Nasal cavity respiratory epithelium epithelial cell of viscerocranial mucosa (primary cell): Measurements from ENCODE around the gene ZSCAN22. TPM values are rescaled to one million over a fixed set of nuclear protein-coding genes. Genes with fewer than 3 reads are reported as not detected.

Source experiments
- total RNA-seq: library from RNA; depleted of rRNA; stranded (reverse); fragments of >200 nt; gene quantifications from 2 replicates; pipeline ENCODE4 v1.2.3, GENCODE V29; 2014

The ZSCAN22 gene
- 2.4 and 4.3 TPM in 2 replicates for total RNA-seq

GRCh38 chr19:58326914-58327726 is at the start of gene ZSCAN22:
Gene ZSCAN22, plus strand, starts transcription at chr19:58326994. Its CDS starts 7,809 bp downstream, at chr19:58334803.

GRCh38 chr19:58278541-58279041 is 48.2 kb upstream of the ZSCAN22 start, which contains the start of gene ZNF8:
Gene ZNF8, plus strand, starts transcription at chr19:58278955. Its CDS starts 127 bp downstream, at chr19:58279082.

GRCh38 chr19:58305065-58305931 is 21.5 kb upstream of the ZSCAN22 start, which contains the start of gene ERVK3-1:
Gene ERVK3-1, plus strand, starts transcription at chr19:58305377. Its CDS starts 6,792 bp downstream, at chr19:58312169.

GRCh38 chr19:58352760-58353671 is 26.2 kb downstream of the ZSCAN22 start, which contains the start of gene A1BG:
Gene A1BG, minus strand, starts transcription at chr19:58353492. Its CDS starts 55 bp downstream, at chr19:58353437.

GRCh38 chr19:58362272-58362994 is 35.6 kb downstream of the ZSCAN22 start, which contains the start of gene ZNF497:
Gene ZNF497, minus strand, starts transcription at chr19:58362751. Its CDS starts 5,116 bp downstream, at chr19:58357635.

GRCh38 chr19:58380662-58381459 is 54.1 kb downstream of the ZSCAN22 start, which contains the start of gene ZNF837:
Gene ZNF837, minus strand, starts transcription at chr19:58381030. Its CDS starts 11,698 bp downstream, at chr19:58369332.

GRCh38 chr19:58386576-58387337 is 60.0 kb downstream of the ZSCAN22 start, which contains the start of gene RPS5:
Gene RPS5, plus strand, starts transcription at chr19:58387269. Its CDS starts 869 bp downstream, at chr19:58388138.

Other genes starting within 250 kb of the ZSCAN22 start
- gene ZSCAN18, start 228.8 kb upstream of the ZSCAN22 start, total RNA-seq: 48.9 and 59.8 TPM in 2 replicates
- 17.1 and 21.4 TPM in 2 replicates for gene ZNF329, start 176.2 kb upstream of the ZSCAN22 start, total RNA-seq
- gene ZNF274, start 143.9 kb upstream of the ZSCAN22 start, total RNA-seq: 41.7 and 43.9 TPM in 2 replicates
- 49.2 and 73.4 TPM in 2 replicates for gene ZNF544, start 98.1 kb upstream of the ZSCAN22 start, total RNA-seq
- 3.1 and 8.0 TPM in 2 replicates for gene ZNF8, start 48.0 kb upstream of the ZSCAN22 start, total RNA-seq
- 33.4 and 39.0 TPM in 2 replicates for gene ERVK3-1, start 21.6 kb upstream of the ZSCAN22 start, total RNA-seq
- gene A1BG, start 26.5 kb downstream of the ZSCAN22 start, total RNA-seq: 0.78 and 3.4 TPM in 2 replicates
- 1.0 and 2.7 TPM in 2 replicates for gene ZNF497, start 35.8 kb downstream of the ZSCAN22 start, total RNA-seq
- gene ZNF837, start 54.0 kb downstream of the ZSCAN22 start, total RNA-seq: 1.6 and 2.7 TPM in 2 replicates
- 2,119 and 3,422 TPM in 2 replicates for gene RPS5, start 60.3 kb downstream of the ZSCAN22 start, total RNA-seq
- 1.4 and 2.1 TPM in 2 replicates for gene RNF225, start 68.7 kb downstream of the ZSCAN22 start, total RNA-seq
- gene ZNF584, start 81.7 kb downstream of the ZSCAN22 start, total RNA-seq: 17.4 and 21.4 TPM in 2 replicates
- 5.8 and 6.8 TPM in 2 replicates for gene ZNF132, start 113.2 kb downstream of the ZSCAN22 start, total RNA-seq
- 12.0 and 15.9 TPM in 2 replicates for gene ZNF324B, start 124.6 kb downstream of the ZSCAN22 start, total RNA-seq
- gene ZNF324, start 140.1 kb downstream of the ZSCAN22 start, total RNA-seq: 10.9 and 18.2 TPM in 2 replicates
- 3.4 and 6.1 TPM in 2 replicates for gene ZNF446, start 149.4 kb downstream of the ZSCAN22 start, total RNA-seq
- 4.7 and 14.0 TPM in 2 replicates for gene SLC27A5, start 185.0 kb downstream of the ZSCAN22 start, total RNA-seq
- gene ZBTB45, start 192.8 kb downstream of the ZSCAN22 start, total RNA-seq: 3.8 and 7.3 TPM in 2 replicates
- 304 and 353 TPM in 2 replicates for gene TRIM28, start 217.1 kb downstream of the ZSCAN22 start, total RNA-seq
- 104 and 173 TPM in 2 replicates for gene CHMP2A, start 228.1 kb downstream of the ZSCAN22 start, total RNA-seq
- gene UBE2M, start 231.6 kb downstream of the ZSCAN22 start, total RNA-seq: 60.7 and 100 TPM in 2 replicates
- gene MZF1, start 246.3 kb downstream of the ZSCAN22 start, total RNA-seq: 21.1 and 22.6 TPM in 2 replicates